DND-41 (cell line): Measurements from ENCODE around the gene CPNE6.

Experiments used
- CTCF ChIP-seq: IDR thresholded peaks from 2 replicates; pipeline ENCODE4 v1.5.1; 2012; ENCODE audit warnings: borderline replicate concordance, low read length, moderate library complexity, mild to moderate bottlenecking; ENCODE audit not compliant: poor library complexity, severe bottlenecking; ENCODE audit errors: extremely low read depth
- EZH2 ChIP-seq: IDR thresholded peaks from 3 replicates; pipeline ENCODE4 v1.6.1; 2012; ENCODE audit warnings: borderline replicate concordance, low read depth, mild to moderate bottlenecking, moderate library complexity, low read length, inconsistent platforms; ENCODE audit not compliant: severe bottlenecking

GRCh38 chr14:24051176-24051788 is 20.1 kb upstream of the CPNE6 start:
- TF ChIP-seq CTCF, result no peak
- no peak for TF ChIP-seq EZH2
